GM18526 (cell line): ENCODE data around the gene SLC48A1.

Experiments used
- POLR2A ChIP-seq: IDR thresholded peaks from 3 replicates; pipeline ENCODE4 v1.6.1; 2011; ENCODE audit not compliant: insufficient read length; ENCODE audit errors: extremely low read depth

The SLC48A1 gene

GRCh38 chr12:47787596-47788319 is 14.7 kb downstream of the SLC48A1 start:
- TF ChIP-seq POLR2A, result no peak

- TF ChIP-seq POLR2A, result no peak
These were observed 16.1 kb downstream of the SLC48A1 start for GRCh38 chr12:47789141-47789540.

GRCh38 chr12:47789712-47790489 is 16.9 kb downstream of the SLC48A1 start:
- TF ChIP-seq POLR2A, result no peak

- TF ChIP-seq POLR2A, result no peak
These were observed 17.8 kb downstream of the SLC48A1 start for GRCh38 chr12:47790676-47791350.

- TF ChIP-seq POLR2A, result no peak
These were observed 18.3 kb downstream of the SLC48A1 start for GRCh38 chr12:47791351-47791746.

GRCh38 chr12:47791874-47792273 is 18.8 kb downstream of the SLC48A1 start:
- TF ChIP-seq POLR2A, result no peak

GRCh38 chr12:47793015-47793681 is 20.1 kb downstream of the SLC48A1 start:
- no peak for TF ChIP-seq POLR2A

- TF ChIP-seq POLR2A, result no peak
These were observed 21.6 kb downstream of the SLC48A1 start for GRCh38 chr12:47794679-47795078.

- TF ChIP-seq POLR2A, result no peak
These were observed 22.2 kb downstream of the SLC48A1 start for GRCh38 chr12:47795121-47795813.

GRCh38 chr12:47795814-47796411 is 22.9 kb downstream of the SLC48A1 start:
- TF ChIP-seq POLR2A, result no peak

GRCh38 chr12:47797441-47797840 is 24.4 kb downstream of the SLC48A1 start:
- TF ChIP-seq POLR2A, result no peak

- no peak for TF ChIP-seq POLR2A
These were observed 25.4 kb downstream of the SLC48A1 start for GRCh38 chr12:47798382-47798948.

- TF ChIP-seq POLR2A, result no peak
These were observed 26.4 kb downstream of the SLC48A1 start for GRCh38 chr12:47799357-47799955.

GRCh38 chr12:47800582-47800981 is 27.5 kb downstream of the SLC48A1 start:
- no peak for TF ChIP-seq POLR2A
